Limb (tissue), 2 donors: ENCODE data around the gene MAFG.

ENCODE experiments used
- DNase-seq, 2 donors: peaks; one replicate each; pipeline ENCODE4 v3.0.0-alpha.2; 2016; ENCODE audit errors: extremely low spot score in 2 of 2

MAFG gene

DNA sequence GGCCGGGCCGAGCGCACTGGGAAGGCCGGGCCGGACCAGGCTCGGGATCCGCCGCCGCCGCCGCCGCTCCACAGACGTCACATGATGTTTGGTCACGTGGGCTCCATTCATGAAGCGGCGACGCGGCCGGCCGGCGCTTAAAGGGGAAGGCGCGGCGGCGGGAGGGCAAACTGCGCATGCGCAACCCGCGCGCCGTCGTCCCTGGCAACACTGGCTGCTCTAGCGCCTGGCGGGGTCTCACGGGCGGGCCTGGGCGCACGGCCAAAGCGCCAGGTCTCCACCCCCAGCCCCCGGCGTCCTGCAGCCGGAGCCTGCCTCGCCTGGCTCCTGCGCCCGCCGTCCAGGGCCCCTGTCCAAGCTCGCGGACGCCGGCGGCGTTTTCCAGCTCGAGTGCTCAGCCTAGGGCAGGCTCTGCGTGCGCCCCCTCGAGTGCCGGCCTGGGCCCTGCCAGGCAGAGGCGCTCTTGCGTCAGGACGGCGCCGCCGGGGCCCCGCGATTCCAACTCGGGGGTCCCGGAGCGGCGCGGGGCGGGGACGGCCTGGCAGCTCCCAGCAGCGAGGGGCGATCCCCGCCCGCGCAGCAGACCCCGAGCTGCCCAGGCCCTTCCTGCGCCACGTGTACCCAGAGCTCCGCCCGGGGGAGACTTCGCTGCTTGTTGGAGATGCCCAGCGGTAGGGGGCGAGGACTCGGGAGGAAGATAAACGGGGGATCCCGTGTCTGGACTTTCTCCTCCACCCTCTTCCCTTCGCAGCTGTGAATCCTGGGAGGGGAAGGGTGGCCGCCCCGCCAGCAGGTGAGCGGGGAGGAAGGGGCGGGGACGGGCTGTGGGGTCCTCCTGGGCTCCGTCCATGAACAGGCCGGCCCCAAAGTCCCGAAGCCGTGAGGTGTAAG, at the start of gene MAFG:
Gene MAFG, minus strand, starts transcription at position 83 of the 891 bp plus-strand sequence. CDS start 4,550 bp downstream, outside the sequence.
- DNase-seq, result peak; percentile 95 to 98

GRCh38 chr17:81976332-81977210, 49.0 kb upstream of the MAFG start:
- no peak for DNase-seq

DNA sequence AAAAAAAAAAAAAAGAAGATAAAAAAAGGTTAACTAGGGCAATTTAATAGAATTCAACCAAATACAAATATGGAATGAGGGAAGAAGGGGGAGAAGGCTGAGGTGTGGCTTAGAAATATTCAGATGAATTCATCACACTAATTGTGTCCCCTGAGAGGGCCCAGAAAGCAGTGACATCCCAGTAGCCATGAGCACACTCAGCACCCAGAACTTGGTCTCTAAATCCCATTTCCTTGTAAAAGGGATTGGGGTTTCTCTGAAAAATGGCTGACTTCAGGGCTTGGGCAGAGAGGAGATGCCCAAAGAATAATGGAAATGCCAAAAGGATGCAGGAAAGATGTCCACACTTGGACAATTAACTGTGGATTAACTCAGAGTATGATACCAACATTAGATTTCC, 45.9 kb upstream of the MAFG start:
- no peak for DNase-seq

DNA sequence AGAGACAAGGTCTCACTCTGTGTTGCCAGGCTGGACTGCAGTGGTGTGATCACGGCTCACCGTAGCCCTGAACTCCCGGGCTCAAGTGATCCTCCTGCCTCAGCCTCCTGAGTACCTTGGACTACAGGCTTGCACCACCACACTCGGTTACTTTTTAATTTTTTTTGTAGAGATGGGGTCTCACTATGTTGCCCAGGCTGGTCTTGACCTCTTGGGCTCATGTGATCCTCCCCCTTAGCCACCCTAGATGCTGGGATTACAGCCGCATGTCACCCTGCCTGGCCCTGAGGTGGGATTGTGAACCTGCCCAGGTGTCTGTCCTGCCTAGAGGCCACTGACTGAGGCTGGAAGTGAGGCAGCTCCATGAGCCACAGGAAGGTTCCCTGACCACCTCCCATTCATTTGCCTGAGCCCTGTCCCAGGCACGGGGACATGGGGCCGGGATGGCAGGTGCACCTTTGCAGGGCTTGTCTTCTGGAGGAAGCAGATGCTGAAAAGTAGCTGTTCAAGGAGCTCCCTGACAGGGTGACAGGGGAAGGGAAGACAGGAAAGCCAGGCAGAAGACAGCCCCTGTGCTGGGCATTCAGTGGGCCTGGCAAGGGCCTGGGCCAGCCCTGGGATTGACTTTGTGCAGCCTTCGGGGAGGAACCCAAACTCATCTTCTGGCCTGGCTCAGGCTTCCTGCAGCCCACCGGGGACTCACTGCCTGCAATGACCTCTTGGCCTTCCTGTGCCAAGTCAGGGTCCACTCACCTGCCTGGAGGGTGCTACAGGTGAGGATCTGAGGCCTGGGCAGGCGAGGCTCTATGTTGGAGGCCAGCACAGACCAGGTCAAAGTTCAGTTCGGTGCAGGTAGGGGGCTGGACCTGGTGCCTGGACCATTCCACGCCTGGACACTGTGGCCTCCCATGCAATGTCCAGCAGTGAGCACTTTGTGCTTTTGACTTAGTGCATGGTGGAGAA, 41.6 kb upstream of the MAFG start:
- DNase-seq, result no peak

GRCh38 chr17:81968396-81968745, 40.8 kb upstream of the MAFG start:
- DNase-seq, result no peak

- DNase-seq, result peak; percentile 69 to 82
Measured at GRCh38 chr17:81967533-81968395, 40.2 kb upstream of the MAFG start.

DNA sequence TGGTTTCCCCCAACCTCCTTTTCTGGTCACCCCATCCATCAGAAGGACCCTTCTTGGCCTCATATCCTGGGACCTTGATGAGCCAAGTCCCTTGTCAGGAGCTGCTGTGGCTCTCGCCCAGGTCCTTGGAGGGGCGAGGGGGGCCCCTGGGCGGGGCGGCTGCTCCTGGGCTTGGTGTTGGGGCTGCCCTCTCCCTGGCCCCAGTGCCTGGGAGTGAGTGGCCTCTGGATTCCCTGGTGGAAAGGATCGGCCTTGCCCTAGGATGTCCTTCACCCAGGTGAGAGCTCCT, 39.7 kb upstream of the MAFG start:
- DNase-seq, result no peak

DNA sequence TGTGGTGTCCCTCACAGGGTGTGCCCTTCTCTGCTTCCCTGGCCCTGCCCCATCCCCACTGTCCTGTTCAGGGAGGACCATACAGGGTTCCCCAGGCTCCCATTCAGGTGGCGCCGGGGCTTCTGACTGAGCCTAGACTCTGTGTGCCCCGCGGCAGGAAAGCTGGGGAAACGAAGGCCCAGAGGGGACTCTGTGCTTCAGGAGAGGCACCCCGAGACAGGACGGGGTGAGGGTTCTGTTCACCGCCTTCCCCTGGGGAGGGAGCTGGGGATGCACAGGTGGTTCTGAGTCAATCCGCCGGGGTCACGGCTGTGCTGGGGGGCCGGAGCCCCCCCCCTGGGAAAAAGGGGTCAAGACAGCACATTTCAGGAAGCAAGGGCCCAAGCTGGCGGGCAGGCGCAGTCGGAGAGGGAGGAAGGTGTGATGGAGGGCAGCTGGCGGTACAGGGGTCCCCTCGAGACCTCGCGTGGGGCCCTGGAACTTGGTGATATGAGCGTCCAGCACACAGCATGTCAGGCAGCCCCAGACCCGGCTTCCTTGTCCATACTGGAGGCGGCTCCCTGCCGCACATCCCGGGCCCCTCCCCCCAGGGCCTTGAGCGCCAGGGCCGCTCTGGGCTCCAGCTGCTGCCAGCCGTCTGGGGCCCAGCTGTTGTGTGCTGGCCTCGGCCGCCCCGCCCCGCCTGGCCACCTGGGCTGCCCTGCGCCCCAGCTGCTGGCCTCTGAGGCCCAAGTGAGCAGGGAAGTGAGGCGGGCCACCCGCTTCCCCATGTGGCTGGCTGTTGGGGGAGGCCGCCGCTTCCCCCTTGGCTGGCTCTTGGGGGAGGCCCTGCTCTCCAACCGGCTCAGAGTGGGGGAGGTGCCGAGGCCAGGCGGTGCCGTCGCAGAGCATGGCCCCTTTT, 39.1 kb upstream of the MAFG start:
- DNase-seq, result peak; percentile 79 to 81

GRCh38 chr17:81964081-81964849, 36.7 kb upstream of the MAFG start:
- DNase-seq, result no peak

- DNase-seq, result no peak
Measured at GRCh38 chr17:81962499-81963441, 35.2 kb upstream of the MAFG start.

GRCh38 chr17:81961521-81962498, 34.3 kb upstream of the MAFG start:
- DNase-seq, result no peak

GRCh38 chr17:81961087-81961511, 33.6 kb upstream of the MAFG start, which contains the start of gene NOTUM:
Gene NOTUM, minus strand, starts transcription at chr17:81961187. Its CDS starts 278 bp downstream, at chr17:81960909.
- DNase-seq, result peak in 1 of 2 donors; percentile 64

DNA sequence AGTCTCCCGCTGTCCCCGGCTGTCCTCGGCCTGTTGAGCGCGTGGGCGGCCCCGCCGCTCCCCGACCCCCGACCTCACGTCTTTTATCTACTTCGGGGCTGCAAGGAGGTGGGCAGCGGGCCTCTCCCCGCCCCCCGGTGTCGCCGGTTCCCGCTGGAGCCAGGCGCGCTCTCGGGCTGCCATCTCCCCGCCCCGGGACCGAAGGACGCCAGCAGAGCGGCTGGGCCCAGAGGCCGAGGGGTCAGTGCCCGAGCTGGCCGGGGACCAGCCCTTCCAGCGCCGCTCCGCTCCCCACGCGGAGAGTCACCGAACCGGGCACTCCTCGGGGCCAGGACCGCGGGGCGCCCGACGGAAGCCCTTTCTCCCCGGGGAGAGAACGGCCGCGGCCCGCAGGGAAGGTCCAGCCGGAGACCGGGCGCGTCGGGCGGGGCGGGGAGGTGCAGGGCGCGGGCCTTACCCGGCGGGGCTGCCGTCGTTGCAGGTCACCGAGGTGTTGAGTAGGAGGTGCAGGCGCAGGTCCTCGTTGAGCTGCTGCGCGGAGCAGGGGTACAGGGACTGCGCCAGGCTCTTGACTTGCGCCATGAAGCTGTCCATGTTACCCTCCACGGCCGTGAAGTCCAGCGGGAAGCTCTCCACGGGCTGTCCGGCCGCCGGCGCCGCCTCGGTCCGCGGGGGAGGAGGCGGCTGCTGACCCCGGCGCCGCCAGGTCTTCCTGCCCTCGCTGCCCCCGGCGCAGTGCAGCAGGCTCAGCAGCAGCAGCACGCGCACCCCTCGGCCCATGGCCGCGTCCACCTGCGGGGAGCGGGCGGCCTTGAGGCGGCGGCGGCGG, 32.8 kb upstream of the MAFG start:
- DNase-seq, result peak in 1 of 2 donors; percentile 39

DNA sequence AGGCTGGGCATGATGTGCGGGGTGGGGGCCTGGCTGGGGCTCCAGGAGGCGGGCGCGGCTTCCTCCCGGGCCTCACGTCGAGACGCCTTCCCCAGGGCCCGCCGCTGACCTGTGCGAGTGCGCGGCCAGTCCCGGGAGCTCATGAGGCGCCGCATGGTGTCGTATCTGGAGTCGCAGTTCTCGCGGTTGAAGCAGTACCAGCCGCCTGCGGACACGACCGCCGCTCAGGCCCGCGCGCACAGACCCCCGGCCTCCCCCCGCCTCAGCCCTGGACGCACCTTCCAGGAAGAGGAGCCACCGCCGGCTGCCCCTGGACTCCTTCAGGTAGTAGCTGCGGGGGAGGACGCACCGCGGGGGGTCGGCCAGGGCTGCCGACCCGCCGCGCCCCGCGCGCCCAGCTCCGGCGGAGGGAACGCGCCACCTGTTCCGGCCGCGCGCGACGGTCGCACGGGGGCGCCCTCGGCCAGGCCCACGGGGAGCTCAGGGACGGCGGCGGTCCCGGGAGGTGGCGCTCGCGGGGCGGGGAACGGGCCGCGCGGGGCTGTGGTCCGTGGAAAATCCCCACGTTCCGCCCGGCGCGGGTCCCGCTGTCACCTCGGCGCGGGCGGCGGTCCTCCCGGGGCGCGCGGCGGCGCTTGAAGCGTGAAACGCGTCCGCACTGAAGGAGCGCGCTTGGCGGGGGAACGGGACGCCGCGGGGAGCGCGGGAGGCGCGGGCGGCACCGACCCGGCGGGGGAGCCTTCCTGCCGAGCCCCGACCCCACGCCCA, 32.0 kb upstream of the MAFG start:
- peak; percentile 51 to 85 for DNase-seq
